ENCODE measurements around the gene EYA4.
A peak's percentile ranks its signal among the peaks of the same experiment; 100 is the strongest.

EYA4 gene

DNA sequence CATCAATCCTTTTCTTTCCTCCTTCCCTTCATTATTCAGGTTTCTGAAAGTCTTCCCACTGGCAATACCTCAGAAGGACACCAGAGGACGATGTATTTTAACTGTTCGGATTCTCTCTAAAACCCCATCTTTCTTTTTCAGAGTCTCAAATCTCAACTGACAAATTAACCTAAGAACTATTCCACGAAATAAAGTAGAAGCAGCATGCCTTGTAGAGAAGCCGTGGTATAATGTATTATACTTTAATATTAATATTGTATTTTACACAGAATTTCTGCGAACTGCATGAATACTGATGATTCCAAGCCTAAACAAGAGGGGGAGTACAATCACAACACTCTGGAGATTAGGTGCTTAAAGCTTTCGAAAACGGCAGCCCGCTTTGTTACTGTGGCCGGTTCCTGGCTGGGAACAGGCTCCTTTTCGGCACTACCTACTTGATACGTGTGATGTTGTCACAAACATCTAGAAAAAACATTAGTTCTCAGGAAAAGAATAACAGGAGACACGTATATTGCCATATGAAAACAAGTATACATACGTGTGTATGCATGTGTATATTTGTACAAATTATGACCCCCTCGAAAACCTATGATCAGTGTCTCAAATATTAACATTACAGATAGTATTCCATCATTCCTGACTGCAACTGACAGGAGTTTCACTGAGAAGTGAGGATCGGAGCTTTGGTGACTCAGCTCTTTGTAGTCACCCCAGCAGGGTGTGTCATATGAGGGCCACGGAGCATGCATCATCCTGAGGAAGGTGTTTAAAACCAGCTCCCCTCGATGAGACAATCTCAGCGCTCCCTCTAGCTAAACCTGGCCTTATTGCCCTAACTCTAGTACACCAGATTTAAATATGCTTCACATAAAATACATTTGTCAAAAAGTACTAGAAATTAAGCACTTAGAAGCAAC, 328.1 kb downstream of the EYA4 start:
- H3K4me1 Mint-ChIP-seq, result peaks cover 7% of the 10 kb centered on the region
- DNase-seq, result peak; percentile 21
- H3K36me3 Mint-ChIP-seq (ENCODE audit: low read depth), result no peaks in the 10 kb centered on the region
- TF ChIP-seq, protein P1, sequence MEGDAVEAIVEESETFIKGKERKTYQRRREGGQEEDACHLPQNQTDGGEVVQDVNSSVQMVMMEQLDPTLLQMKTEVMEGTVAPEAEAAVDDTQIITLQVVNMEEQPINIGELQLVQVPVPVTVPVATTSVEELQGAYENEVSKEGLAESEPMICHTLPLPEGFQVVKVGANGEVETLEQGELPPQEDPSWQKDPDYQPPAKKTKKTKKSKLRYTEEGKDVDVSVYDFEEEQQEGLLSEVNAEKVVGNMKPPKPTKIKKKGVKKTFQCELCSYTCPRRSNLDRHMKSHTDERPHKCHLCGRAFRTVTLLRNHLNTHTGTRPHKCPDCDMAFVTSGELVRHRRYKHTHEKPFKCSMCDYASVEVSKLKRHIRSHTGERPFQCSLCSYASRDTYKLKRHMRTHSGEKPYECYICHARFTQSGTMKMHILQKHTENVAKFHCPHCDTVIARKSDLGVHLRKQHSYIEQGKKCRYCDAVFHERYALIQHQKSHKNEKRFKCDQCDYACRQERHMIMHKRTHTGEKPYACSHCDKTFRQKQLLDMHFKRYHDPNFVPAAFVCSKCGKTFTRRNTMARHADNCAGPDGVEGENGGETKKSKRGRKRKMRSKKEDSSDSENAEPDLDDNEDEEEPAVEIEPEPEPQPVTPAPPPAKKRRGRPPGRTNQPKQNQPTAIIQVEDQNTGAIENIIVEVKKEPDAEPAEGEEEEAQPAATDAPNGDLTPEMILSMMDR (IDR thresholded peaks at IDR 0.05), result peak; percentile 100
- H3K9me3 Mint-ChIP-seq, result no peaks in the 10 kb centered on the region
- H3K27ac Mint-ChIP-seq, result peak overlapping the region; percentile 14
- H3K4me3 Mint-ChIP-seq, result peak overlapping the region; percentile 86
- H3K27me3 Mint-ChIP-seq (ENCODE audit: low read depth, poor library complexity), result peaks cover 2% of the 10 kb centered on the region

DNA sequence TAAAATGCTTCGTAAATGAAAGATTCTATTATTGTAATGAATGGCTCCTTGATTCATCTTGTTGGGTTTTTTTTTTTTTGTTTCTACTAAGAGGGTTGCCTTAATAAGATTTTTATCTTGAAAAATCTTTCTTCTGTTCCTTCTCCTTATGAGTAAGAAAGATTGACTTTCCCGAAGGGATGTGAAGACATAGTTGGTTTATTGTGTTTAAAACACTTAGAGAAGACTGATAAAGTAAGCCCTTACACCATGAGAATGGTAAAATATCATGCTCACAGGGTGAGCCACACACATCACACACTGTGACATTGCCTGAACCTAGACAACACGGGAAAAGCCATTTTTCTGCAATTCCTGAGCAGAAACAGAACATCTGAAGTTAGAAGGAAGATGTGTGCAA, 330.5 kb downstream of the EYA4 start:
- no peak for DNase-seq
- Mint-ChIP-seq H3K27ac (no peak overlapping the region), H3K4me1 (peaks cover 7% of the 10 kb centered on the region), H3K27me3 (ENCODE audit: low read depth, poor library complexity) (peaks cover 3% of the 10 kb centered on the region), H3K36me3 (ENCODE audit: low read depth) (no peaks in the 10 kb centered on the region), H3K4me3 (no peak overlapping the region), H3K9me3 (peaks cover 16% of the 10 kb centered on the region)
- TF ChIP-seq, protein P1 (IDR thresholded peaks at IDR 0.05), result no peak

DNA sequence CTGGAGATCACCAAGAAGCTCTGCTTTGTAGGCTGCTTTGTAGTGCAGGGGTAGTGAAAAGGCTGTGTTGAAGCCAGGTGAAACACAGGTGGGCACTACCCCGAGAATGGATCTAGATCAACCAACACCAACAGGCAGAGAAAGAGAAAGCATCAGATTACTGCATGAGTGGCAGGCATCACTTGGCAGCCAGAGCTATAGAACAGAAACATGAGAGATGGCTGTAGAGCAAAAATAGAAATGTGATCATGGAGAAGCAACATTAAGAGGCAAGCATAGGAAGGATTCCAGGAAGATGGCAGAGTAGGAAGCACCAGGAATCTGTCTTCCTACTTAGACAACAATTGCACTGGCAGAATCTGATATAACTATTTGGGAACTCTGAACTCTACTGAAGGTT, 336.7 kb downstream of the EYA4 start:
- Mint-ChIP-seq H3K9me3 (peaks cover 43% of the 10 kb centered on the region), H3K27ac (no peak overlapping the region), H3K36me3 (ENCODE audit: low read depth) (peaks cover 4% of the 10 kb centered on the region), H3K27me3 (ENCODE audit: low read depth, poor library complexity) (peaks cover 3% of the 10 kb centered on the region), H3K4me3 (no peak overlapping the region), H3K4me1 (no peaks in the 10 kb centered on the region)
- DNase-seq, result no peak
- TF ChIP-seq, protein P1 (IDR thresholded peaks at IDR 0.05), result no peak

Data from nephron progenitor cell (in vitro differentiated cells).